HG03135 (cell line): ENCODE data around the gene RALGPS2.
"Not testable (repeated sequence)": the region's sequence is repeated elsewhere in the genome, so short reads cannot be mapped to it uniquely, and the experiment has no call there.

Experiments
- ATAC-seq: cut with Tn5 transposase; IDR thresholded peaks from one replicate; pipeline ENCODE4 v1.9.1; 2021; ENCODE audit warnings: mild to moderate bottlenecking, moderate library complexity; ENCODE audit not compliant: unreplicated experiment

The RALGPS2 gene

GRCh38 chr1:178723546-178723945, 1.5 kb upstream of the RALGPS2 start:
- no peak for ATAC-seq

- ATAC-seq: no peak
Measured at GRCh38 chr1:178724376-178724727, 692 bp upstream of the RALGPS2 start.

GRCh38 chr1:178725466-178726086, 532 bp downstream of the RALGPS2 start:
- peak; percentile 40 for ATAC-seq

- ATAC-seq: peak; percentile 64
Measured at GRCh38 chr1:178726087-178726517, 1.1 kb downstream of the RALGPS2 start.

- ATAC-seq: no peak
Measured at GRCh38 chr1:178726545-178726944, 1.5 kb downstream of the RALGPS2 start.

GRCh38 chr1:178727014-178727895, 2.2 kb downstream of the RALGPS2 start:
- no peak for ATAC-seq

- ATAC-seq: no peak
Measured at GRCh38 chr1:178733972-178734371, 8.9 kb downstream of the RALGPS2 start.

GRCh38 chr1:178738780-178739179, 13.7 kb downstream of the RALGPS2 start:
- no peak for ATAC-seq

GRCh38 chr1:178739285-178740045, 14.4 kb downstream of the RALGPS2 start:
- ATAC-seq: no peak

GRCh38 chr1:178740491-178740890, 15.4 kb downstream of the RALGPS2 start:
- no peak for ATAC-seq

- ATAC-seq: no peak
Measured at GRCh38 chr1:178740924-178741323, 15.9 kb downstream of the RALGPS2 start.

- no peak for ATAC-seq
Measured at GRCh38 chr1:178743801-178744200, 18.8 kb downstream of the RALGPS2 start.

GRCh38 chr1:178745260-178745659, 20.2 kb downstream of the RALGPS2 start:
- ATAC-seq: no peak

- no peak for ATAC-seq
Measured at GRCh38 chr1:178746345-178746744, 21.3 kb downstream of the RALGPS2 start.

GRCh38 chr1:178747361-178747760, 22.3 kb downstream of the RALGPS2 start:
- ATAC-seq: not testable (repeated sequence)

- ATAC-seq: no peak
Measured at GRCh38 chr1:178749581-178750166, 24.6 kb downstream of the RALGPS2 start.

GRCh38 chr1:178751046-178751445, 26.0 kb downstream of the RALGPS2 start:
- no peak for ATAC-seq

- ATAC-seq: no peak
Measured at GRCh38 chr1:178752891-178753290, 27.8 kb downstream of the RALGPS2 start.

- not testable (repeated sequence) for ATAC-seq
Measured at GRCh38 chr1:178754655-178755256, 29.7 kb downstream of the RALGPS2 start.

- no peak for ATAC-seq
Measured at GRCh38 chr1:178768423-178768822, 43.4 kb downstream of the RALGPS2 start.

- ATAC-seq: no peak
Measured at GRCh38 chr1:178772952-178773351, 47.9 kb downstream of the RALGPS2 start.
